Neural cell (in vitro differentiated cells): ENCODE measurements around the gene HBQ1.
"Not testable (repeated sequence)": the region's sequence is repeated elsewhere in the genome, so short reads cannot be mapped to it uniquely, and the experiment has no call there.

Source experiments
- EP300 ChIP-seq: fragments of 450-650 bp; conservative IDR thresholded peaks from 2 replicates; pipeline ENCODE4 v1.6.1; 2014; ENCODE audit warnings: antibody characterized with exemption, mild to moderate bottlenecking, moderate library complexity; ENCODE audit not compliant: poor library complexity, severe bottlenecking
- EZH2 ChIP-seq: fragments of 200-600, 300-800 bp; shearing (Covaris generic), sonication (generic); IDR thresholded peaks from 2 replicates; pipeline ENCODE4 v1.6.1; 2014; ENCODE audit warnings: antibody characterized with exemption, low read length, borderline replicate concordance, mild to moderate bottlenecking; ENCODE audit not compliant: insufficient read depth, poor library complexity, severe bottlenecking
- POLR2AphosphoS5 ChIP-seq: IDR thresholded peaks from 2 replicates; pipeline ENCODE4 v1.6.1; 2012
- TF ChIP-seq, protein P1 (sequence below): fragments of 450-650 bp; IDR thresholded peaks from 2 replicates; pipeline ENCODE4 v1.5.1; 2014; ENCODE audit warnings: antibody characterized with exemption, mild to moderate bottlenecking, moderate library complexity; ENCODE audit not compliant: poor library complexity, severe bottlenecking

DNA sequence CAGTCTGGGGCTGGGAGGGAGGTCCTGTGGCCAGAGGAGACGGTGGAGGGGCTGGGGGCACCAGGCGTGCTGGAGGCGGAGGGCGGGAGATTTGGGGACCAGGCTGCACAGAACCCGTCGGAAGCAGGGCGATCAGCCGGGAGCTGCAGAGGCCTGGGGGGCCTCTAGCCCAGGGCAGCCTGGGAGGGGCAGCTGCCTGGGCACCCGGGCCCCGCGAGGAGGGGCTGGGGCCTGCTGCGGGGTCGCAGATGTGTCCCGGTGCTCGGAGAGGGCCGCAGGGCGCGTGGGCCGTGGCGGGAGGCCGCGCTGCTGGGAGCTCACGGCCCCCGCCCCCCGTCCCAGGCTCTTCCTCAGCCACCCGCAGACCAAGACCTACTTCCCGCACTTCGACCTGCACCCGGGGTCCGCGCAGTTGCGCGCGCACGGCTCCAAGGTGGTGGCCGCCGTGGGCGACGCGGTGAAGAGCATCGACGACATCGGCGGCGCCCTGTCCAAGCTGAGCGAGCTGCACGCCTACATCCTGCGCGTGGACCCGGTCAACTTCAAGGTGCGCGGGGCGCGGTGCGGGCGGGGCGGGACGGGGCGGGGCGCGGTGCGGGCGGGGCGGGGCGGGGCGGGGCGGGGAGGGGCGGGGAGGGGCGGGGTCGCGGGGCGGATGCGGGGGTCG, 26.6 kb upstream of the HBQ1 start:
- TF ChIP-seq, protein P1, sequence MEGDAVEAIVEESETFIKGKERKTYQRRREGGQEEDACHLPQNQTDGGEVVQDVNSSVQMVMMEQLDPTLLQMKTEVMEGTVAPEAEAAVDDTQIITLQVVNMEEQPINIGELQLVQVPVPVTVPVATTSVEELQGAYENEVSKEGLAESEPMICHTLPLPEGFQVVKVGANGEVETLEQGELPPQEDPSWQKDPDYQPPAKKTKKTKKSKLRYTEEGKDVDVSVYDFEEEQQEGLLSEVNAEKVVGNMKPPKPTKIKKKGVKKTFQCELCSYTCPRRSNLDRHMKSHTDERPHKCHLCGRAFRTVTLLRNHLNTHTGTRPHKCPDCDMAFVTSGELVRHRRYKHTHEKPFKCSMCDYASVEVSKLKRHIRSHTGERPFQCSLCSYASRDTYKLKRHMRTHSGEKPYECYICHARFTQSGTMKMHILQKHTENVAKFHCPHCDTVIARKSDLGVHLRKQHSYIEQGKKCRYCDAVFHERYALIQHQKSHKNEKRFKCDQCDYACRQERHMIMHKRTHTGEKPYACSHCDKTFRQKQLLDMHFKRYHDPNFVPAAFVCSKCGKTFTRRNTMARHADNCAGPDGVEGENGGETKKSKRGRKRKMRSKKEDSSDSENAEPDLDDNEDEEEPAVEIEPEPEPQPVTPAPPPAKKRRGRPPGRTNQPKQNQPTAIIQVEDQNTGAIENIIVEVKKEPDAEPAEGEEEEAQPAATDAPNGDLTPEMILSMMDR: not testable (repeated sequence)
- not testable (repeated sequence) for TF ChIP-seq EP300, EZH2, POLR2AphosphoS5
